Measurements from ENCODE around the gene HPCA. TPM values are rescaled to one million over a fixed set of nuclear protein-coding genes. Genes with fewer than 3 reads are reported as not detected.

HPCA gene
- total and polyA plus RNA-seq, 2 donors (not counting 3 experiments of a cell fraction or from before 2014, with no cell fraction given), result not detected

GRCh38 chr1:32881871-32882850 lies 4.1 kb upstream of the HPCA start:
- Histone ChIP-seq H2AFZ (ENCODE audit: low read depth, low read length) (no peak overlapping the region), H3K4me3 (replicated peaks in 1 of 3; ENCODE audit: insufficient read depth in 1 of 3, low read depth in 1 of 3, low read length in 3 of 3) (no peak overlapping the region), H3K79me2 (ENCODE audit: control insufficient read depth, insufficient read depth, low read length) (no peaks in the 10 kb centered on the region), H3K4me2 (ENCODE audit: insufficient read depth, low read length) (no peak overlapping the region), H4K20me1 (replicated peaks; ENCODE audit: control insufficient read depth, extremely low read depth, insufficient read depth, low read length) (no peaks in the 10 kb centered on the region), H3K9me3 (replicated peaks; ENCODE audit: control insufficient read depth, insufficient read depth, low read length) (no peaks in the 10 kb centered on the region), H3K9me1 (replicated peaks; ENCODE audit: control insufficient read depth, extremely low read depth, insufficient read depth, low read length) (no peaks in the 10 kb centered on the region), H3K27ac (ENCODE audit: insufficient read depth, low read depth, low read length) (no peak overlapping the region), H3K4me1 (ENCODE audit: control insufficient read depth, extremely low read depth, insufficient read depth, low read length) (no peaks in the 10 kb centered on the region), H3K27me3 (ENCODE audit: control insufficient read depth in 2 of 2, insufficient read depth in 2 of 2, low read length in 2 of 2) (peaks cover 13 to 15% of the 10 kb centered on the region in 2 experiments), H3K36me3 (ENCODE audit: control insufficient read depth in 2 of 2, extremely low read depth in 1 of 2, insufficient read depth in 2 of 2, low read length in 2 of 2) (no peaks in the 10 kb centered on the region), H3K9ac (replicated peaks; ENCODE audit: extremely low read depth, insufficient read depth, low read length) (no peak overlapping the region)
- FAIRE-seq (no peak), DNase-seq (ENCODE audit: low read depth, low spot score) (no peak)
- intact Hi-C loops (cut with micrococcal nuclease), result no loop called here
- ChIA-PET CTCF (interaction anchor here (0.5 to 2.3 kb wide), 8 partner anchors 9 to 204 kb away, joined by 3 to 9 read pairs (median 4); no protein-coding TSS in a partner anchor), POLR2A (no interaction called here)
- BruUV-seq (replicated peaks), result no TSS peak
- TF ChIP-seq POLR2AphosphoS5 (IDR thresholded peaks at IDR 0.05; ENCODE audit: insufficient read depth, low read depth, low read length) (no peak), MAX (IDR thresholded peaks at IDR 0.05; ENCODE audit: insufficient read depth, insufficient read length) (no peak), JUN (IDR thresholded peaks at IDR 0.05; ENCODE audit: borderline replicate concordance, insufficient read depth, insufficient read length, low read depth) (no peak), FOS (IDR thresholded peaks at IDR 0.05; ENCODE audit: borderline replicate concordance, insufficient read depth, low read length) (no peak), GATA2 (IDR thresholded peaks at IDR 0.05; ENCODE audit: insufficient read depth, insufficient read length, low read depth, low read length) (no peak), EZH2 (IDR thresholded peaks at IDR 0.05; ENCODE audit: borderline replicate concordance, low read depth, low read length, severe bottlenecking) (no peak)
- dilution Hi-C loops (cut with MboI; ENCODE audit: extremely low pct_ligation_motif_present, low sequenced_read_pairs), result no loop called here

Data from endothelial cell of umbilical vein (primary cell).